HL-60 (cell line): ENCODE results near the gene ZNRF2.

Source experiments
- CTCF ChIP-seq: IDR thresholded peaks from one replicate; pipeline ENCODE4 v1.5.1; 2011; ENCODE audit warnings: low read length, control low read depth, inconsistent platforms; ENCODE audit not compliant: insufficient read depth
- GABPA ChIP-seq: IDR thresholded peaks from 2 replicates; pipeline ENCODE4 v1.6.1; 2012; ENCODE audit warnings: low read depth
- POLR2AphosphoS5 ChIP-seq: IDR thresholded peaks from 2 replicates; pipeline ENCODE4 v1.6.1; 2012; ENCODE audit warnings: low read depth
- REST ChIP-seq: IDR thresholded peaks from 2 replicates; pipeline ENCODE4 v1.6.1; 2012; ENCODE audit warnings: low read depth; ENCODE audit not compliant: insufficient replicate concordance

GRCh38 chr7:30247541-30248401, 36.6 kb upstream of the ZNRF2 start:
- TF ChIP-seq CTCF (no peak), POLR2AphosphoS5 (no peak), REST (no peak), GABPA (no peak)
